ENCODE data around the gene HEATR5A.

HEATR5A gene

GRCh38 chr14:31382221-31382620 is 38.1 kb downstream of the HEATR5A start:
- no peak for TF ChIP-seq REST (IDR thresholded peaks at IDR 0.05; ENCODE audit: insufficient read depth in 1 of 2, low read depth in 2 of 2, low read length in 2 of 2)
- no peak for TF ChIP-seq TAF1 (IDR thresholded peaks at IDR 0.05; ENCODE audit: borderline replicate concordance, insufficient read depth, low read length)
- TF ChIP-seq FOXP2 (optimal IDR thresholded peaks at IDR 0.05; ENCODE audit: borderline replicate concordance, extremely low read depth, extremely low read length, insufficient read depth): no peak
- TF ChIP-seq SIN3A (IDR thresholded peaks at IDR 0.05; ENCODE audit: borderline replicate concordance, insufficient read depth, low read length): no peak
- no peak for TF ChIP-seq POLR2AphosphoS5 (IDR thresholded peaks at IDR 0.05; ENCODE audit: low read depth, low read length)

GRCh38 chr14:31380106-31380505 is 40.2 kb downstream of the HEATR5A start:
- TF ChIP-seq SIN3A (IDR thresholded peaks at IDR 0.05; ENCODE audit: borderline replicate concordance, insufficient read depth, low read length) (no peak), TAF1 (IDR thresholded peaks at IDR 0.05; ENCODE audit: borderline replicate concordance, insufficient read depth, low read length) (no peak), REST (IDR thresholded peaks at IDR 0.05; ENCODE audit: insufficient read depth in 1 of 2, low read depth in 2 of 2, low read length in 2 of 2) (no peak), POLR2AphosphoS5 (IDR thresholded peaks at IDR 0.05; ENCODE audit: low read depth, low read length) (no peak), FOXP2 (optimal IDR thresholded peaks at IDR 0.05; ENCODE audit: borderline replicate concordance, extremely low read depth, extremely low read length, insufficient read depth) (no peak)

- TF ChIP-seq REST (IDR thresholded peaks at IDR 0.05; ENCODE audit: insufficient read depth in 1 of 2, low read depth in 2 of 2, low read length in 2 of 2) (no peak), SIN3A (IDR thresholded peaks at IDR 0.05; ENCODE audit: borderline replicate concordance, insufficient read depth, low read length) (no peak), FOXP2 (optimal IDR thresholded peaks at IDR 0.05; ENCODE audit: borderline replicate concordance, extremely low read depth, extremely low read length, insufficient read depth) (no peak), TAF1 (IDR thresholded peaks at IDR 0.05; ENCODE audit: borderline replicate concordance, insufficient read depth, low read length) (no peak), POLR2AphosphoS5 (IDR thresholded peaks at IDR 0.05; ENCODE audit: low read depth, low read length) (no peak)
Observed at GRCh38 chr14:31377433-31377832, 42.9 kb downstream of the HEATR5A start.

GRCh38 chr14:31371646-31372045 is 48.7 kb downstream of the HEATR5A start:
- TF ChIP-seq SIN3A (IDR thresholded peaks at IDR 0.05; ENCODE audit: borderline replicate concordance, insufficient read depth, low read length) (no peak), REST (IDR thresholded peaks at IDR 0.05; ENCODE audit: insufficient read depth in 1 of 2, low read depth in 2 of 2, low read length in 2 of 2) (no peak), FOXP2 (optimal IDR thresholded peaks at IDR 0.05; ENCODE audit: borderline replicate concordance, extremely low read depth, extremely low read length, insufficient read depth) (no peak), TAF1 (IDR thresholded peaks at IDR 0.05; ENCODE audit: borderline replicate concordance, insufficient read depth, low read length) (no peak), POLR2AphosphoS5 (IDR thresholded peaks at IDR 0.05; ENCODE audit: low read depth, low read length) (no peak)
